ENCODE measurements around the gene RPS6KL1.

The RPS6KL1 gene

DNA sequence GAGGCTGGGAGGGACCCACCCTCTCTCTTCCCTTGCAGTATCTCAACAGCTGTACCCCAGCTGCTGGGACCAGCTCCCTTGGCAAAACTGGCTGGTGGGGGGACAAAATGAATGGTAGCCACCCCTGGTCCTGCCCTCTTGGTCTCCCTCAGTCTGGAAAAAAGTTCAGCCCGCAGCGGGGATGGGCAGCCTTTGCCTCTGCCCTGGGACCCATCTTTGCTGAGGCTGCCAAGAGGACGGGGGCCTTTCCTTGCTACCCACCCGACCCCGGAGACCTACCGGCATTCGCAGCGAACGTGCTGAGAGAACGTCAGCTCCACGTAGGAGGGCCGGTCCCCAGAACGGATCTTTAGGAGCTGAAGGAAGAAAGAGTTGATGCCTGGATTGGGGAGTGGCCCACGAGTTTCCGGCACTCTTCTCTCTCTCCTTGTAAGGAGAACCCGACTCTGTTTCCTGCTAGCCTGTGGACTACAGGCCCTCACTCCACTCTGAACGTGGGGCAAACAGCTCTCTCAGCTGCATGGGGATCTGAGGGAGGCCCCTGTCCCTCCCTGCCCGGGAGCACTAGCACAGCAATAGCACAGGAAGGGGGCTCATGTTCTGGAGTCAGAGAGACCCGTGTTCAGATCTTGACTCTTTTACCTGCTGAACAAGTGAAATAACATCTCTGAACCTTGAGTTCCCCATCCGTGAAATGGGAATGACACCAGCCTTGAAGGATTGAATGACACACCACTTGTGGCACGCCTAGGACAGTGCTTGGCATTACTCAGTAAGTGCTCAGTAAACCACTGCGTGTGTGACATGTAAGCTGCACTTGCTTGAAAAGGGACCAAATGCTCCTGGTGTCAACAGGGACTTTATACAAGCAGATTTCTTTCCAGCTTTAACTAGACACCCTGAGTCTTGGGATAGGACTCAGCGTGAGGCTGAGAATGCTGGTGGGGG lies 25.4 kb upstream of the RPS6KL1 start:
- DNase-seq, result peak in 1 of 2 experiments; percentile 14
- TF ChIP-seq POLR2A (IDR thresholded peaks at IDR 0.05; ENCODE audit: low read length) (no peak), GATA1 (IDR thresholded peaks at IDR 0.05; ENCODE audit: low read depth, low read length) (no peak)

DNA sequence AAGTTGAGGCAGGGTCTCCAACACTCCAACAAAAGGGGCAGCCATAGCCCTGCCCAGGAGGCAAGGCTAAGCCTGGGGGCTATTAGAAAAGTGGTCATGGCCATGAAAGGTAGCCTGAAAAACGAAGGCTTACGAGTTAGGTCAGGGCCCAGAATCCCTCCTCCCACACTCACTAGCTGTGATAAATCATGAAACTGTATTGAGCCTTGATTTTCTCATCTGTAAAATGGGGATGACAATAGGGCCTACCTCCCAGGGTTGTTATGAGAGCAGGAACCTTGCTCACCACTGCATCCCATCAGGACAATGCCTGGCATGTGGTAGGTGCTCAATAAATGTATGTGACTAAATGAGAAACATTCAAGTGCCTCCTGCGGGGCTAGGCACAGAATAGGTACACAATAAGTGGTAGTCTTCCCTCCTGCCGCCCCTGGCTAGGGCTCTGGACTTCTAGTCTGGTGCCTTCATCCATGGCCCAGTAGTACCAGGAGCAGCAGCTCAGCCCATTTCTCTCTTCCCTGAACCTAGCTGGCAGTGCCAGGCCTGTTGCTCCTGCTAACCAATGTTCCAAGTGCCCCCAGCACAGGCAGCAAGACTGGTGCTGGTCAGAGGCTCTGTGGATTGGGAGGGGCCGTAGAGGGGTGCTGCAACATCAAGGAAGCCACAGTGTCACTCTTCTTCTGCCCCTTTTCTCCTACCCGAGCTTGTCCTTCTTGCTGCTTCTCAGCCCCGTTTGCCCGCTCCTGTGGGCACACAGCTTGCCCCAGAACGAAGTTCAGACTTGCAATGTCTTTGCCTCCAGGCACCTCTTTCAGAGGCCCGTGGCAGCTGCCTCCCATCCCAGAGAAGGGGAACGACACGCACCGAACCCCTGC lies 24.5 kb upstream of the RPS6KL1 start:
- DNase-seq, result no peak
- TF ChIP-seq POLR2A (IDR thresholded peaks at IDR 0.05; ENCODE audit: low read length) (no peak), GATA1 (IDR thresholded peaks at IDR 0.05; ENCODE audit: low read depth, low read length) (no peak)

DNA sequence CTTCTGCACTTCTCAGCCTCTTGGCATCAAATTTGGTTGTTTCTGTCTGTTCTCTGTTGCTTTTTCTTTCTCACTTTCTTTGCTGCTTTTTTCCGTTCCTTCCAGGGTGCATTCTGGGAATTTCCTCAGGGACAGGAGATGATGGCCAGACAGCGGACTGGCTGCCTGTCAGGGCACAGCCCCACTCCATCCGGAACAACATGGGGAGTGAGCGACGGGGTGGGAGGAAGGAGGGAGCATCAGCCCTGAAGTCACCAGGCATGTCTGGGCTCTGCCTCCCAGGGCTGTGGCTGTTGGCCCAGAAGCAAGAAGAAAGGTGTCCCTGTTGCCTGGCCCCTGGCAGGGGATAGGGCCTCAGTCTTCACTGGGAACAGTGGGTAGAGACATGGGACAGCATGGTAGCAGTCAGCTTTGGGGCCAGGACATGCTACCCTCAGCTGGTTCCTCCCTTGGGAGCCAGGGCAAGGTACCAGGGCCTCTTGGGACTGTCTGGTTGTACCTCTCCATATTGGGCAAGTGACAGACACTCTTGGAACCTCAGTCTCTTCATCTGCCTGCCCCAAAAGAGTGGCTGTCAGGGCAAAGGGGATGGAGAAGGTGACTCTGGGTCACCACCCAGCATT lies 23.7 kb upstream of the RPS6KL1 start:
- DNase-seq, result no peak
- no peak for TF ChIP-seq GATA1 (IDR thresholded peaks at IDR 0.05; ENCODE audit: low read depth, low read length)
- no peak for TF ChIP-seq POLR2A (IDR thresholded peaks at IDR 0.05; ENCODE audit: low read length)

DNA sequence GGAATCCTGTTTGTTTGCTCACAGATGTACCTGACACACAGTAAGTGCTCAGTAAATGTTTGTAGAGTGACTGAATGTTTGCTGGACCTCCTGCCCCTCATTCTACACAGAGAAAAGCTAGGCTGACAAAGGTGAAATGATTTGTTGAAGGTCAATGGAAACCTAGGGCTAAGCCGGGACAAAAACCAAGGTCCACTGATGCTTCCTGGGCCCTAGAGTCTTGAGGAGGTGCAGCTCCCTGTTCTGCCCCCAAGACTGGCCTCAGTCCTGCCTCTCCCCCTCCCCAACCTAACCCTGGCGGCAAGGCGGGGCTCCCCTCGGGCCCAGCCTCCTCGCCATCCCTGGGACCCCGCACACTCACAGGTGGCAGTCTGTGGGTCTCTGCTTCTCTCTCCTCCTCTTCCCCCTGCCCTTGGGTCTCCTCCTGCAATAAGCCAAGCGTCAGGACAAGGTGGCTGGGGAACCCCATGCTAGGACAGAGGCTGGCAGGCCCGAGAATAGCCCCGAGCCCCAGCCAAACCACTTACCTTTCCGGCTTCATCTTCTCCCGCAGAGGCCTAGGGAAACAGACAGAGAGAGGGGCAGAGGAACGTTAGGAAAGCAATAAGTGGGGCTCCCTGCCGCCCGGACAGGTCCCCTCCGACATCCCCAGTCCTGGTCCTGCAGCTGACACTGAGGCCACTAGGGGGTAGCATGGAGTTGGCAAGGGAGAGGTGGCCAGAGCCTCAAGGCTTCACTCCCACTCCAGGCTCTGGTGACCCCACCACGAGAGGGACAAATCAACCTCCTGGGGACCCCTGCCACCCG lies 23.0 kb upstream of the RPS6KL1 start:
- peak; percentile 77 to 86 for DNase-seq

DNA sequence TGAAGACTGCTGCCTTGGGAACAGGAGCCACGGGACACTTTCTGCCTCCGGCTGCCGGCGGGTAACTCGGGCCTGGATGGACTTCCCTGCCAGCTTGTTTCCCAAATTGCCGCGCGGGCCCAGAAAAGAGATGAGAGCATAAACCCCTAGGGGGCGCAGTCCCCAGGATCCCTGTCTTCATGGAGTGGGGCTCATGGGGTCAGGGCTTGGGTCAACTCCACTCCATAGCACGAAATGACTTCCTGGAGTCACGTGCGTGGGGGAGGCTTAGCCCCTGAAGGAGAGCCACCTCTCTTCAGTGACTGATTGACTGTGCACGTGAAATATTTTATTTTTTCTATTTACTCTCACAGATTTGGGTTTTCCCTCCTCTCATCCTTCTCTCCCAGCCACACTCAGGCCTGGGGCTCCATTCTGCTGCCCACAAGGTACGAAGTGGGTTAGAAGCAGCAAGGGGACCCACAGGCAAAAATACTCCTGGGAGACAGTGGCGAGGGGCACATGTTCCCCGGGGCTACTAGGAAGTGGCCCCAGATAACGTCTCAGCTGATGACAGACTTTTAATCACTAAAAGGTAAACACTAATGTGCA lies 22.3 kb upstream of the RPS6KL1 start:
- peak; percentile 58 to 67 for DNase-seq
- no peak for TF ChIP-seq GATA1 (IDR thresholded peaks at IDR 0.05; ENCODE audit: low read depth, low read length)
- no peak for TF ChIP-seq POLR2A (IDR thresholded peaks at IDR 0.05; ENCODE audit: low read length)

More for the DNA sequence above, 23.0 kb upstream of the RPS6KL1 start:
- TF ChIP-seq GATA1 (IDR thresholded peaks at IDR 0.05; ENCODE audit: low read depth, low read length) (no peak), POLR2A (IDR thresholded peaks at IDR 0.05; ENCODE audit: low read length) (no peak)

DNA sequence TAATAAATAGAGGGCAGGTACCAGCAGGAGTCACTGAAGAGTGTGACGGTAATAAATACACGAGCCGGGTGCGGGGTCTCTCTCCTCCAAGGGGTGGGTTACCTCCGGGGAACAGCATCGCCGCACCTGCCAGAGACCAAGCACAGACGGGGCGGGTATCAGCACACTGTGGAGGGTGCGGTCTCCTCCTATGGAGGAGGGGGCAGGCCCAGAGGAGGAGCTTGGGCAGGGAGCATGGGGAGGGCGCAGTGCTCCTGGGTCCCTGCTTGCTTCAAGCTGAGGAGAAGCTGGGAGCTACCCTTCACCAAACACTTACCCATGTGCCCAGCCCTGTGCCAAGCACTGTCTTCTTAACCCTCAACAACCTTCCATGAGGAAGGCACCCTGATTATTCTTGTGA lies 19.5 kb upstream of the RPS6KL1 start:
- TF ChIP-seq POLR2A (IDR thresholded peaks at IDR 0.05; ENCODE audit: low read length), result no peak
- peak; percentile 41 to 46 for DNase-seq

DNA sequence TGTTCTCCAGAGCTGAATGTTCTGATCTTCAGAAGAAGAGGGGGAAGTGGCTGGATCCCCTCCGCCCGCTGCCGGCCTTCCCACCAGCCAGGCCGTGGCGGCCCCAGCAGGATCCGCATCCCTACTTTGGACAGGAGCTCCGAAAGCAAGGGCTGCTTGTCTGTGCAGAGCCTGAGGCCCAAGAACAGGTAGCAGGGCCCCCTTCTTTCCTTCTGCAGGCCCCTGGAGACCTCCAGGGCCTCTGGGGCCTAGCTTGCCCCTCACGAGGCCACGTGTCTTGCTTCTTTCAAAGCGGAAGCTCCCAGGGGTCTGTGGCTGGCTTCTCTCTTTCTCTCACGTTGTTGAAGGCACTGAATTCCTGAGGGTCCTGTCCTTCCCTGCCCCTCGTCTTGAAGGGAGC lies 19.1 kb upstream of the RPS6KL1 start:
- no peak for TF ChIP-seq GATA1 (IDR thresholded peaks at IDR 0.05; ENCODE audit: low read depth, low read length)
- TF ChIP-seq POLR2A (IDR thresholded peaks at IDR 0.05; ENCODE audit: low read length), result no peak
- peak in 1 of 2 experiments; percentile 47 for DNase-seq

DNA sequence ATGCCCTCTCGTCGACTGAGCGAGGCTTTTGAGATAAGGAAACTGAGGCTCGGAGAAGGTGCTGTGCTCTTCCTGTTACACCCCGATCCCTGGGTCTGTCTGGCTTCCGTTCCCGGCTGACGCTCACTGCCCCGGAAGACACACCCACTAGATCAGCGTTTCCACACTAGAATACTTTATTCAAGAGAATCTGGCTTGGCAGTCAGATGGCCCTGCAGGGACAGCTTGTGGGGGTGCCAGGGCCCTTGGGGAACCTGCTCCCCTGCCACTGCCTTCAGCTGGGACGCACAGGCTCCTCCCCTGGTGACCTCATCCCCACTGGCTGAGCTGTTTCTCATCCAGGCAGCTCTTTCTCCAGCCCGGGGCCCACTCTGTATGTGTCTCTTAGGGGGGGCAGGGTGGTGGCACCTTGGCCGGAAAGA lies 18.6 kb upstream of the RPS6KL1 start:
- peak; percentile 61 for TF ChIP-seq POLR2A (IDR thresholded peaks at IDR 0.05; ENCODE audit: low read length)
- TF ChIP-seq GATA1 (IDR thresholded peaks at IDR 0.05; ENCODE audit: low read depth, low read length), result no peak

DNA sequence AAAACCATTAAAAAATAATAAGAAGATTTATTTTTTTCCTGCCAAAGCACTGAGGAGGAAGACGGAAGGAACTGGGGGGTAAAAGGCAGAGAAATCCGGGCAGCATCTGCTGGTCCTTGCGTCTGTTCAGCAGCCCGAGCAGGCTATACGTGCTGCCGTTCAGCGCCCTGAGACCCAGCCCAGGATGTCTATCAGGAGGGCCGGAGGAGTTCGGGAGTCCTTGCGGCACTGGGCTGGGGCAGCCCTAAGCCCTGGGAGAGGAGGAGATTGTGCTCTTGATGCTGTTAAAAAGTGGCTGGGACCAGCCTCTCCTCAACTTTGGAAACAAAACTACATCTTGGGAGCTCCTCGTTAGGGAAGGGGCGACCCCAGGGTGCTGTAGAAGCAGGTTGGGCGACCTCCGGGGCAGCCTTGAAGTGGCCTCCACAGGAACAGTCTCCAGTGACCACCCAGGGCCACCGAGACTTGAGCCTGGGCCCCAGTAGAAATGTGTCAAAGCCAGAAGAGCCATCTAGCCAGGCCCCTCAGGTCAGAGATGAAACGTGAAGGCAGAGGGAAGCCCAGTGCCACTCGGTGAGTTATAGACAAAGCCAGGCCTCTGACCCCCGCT lies 18.0 kb upstream of the RPS6KL1 start:
- TF ChIP-seq GATA1 (IDR thresholded peaks at IDR 0.05; ENCODE audit: low read depth, low read length) (no peak), POLR2A (IDR thresholded peaks at IDR 0.05; ENCODE audit: low read length) (no peak)
- no peak for DNase-seq

More for the DNA sequence above, 18.6 kb upstream of the RPS6KL1 start:
- DNase-seq, result peak; percentile 80 to 87

DNA sequence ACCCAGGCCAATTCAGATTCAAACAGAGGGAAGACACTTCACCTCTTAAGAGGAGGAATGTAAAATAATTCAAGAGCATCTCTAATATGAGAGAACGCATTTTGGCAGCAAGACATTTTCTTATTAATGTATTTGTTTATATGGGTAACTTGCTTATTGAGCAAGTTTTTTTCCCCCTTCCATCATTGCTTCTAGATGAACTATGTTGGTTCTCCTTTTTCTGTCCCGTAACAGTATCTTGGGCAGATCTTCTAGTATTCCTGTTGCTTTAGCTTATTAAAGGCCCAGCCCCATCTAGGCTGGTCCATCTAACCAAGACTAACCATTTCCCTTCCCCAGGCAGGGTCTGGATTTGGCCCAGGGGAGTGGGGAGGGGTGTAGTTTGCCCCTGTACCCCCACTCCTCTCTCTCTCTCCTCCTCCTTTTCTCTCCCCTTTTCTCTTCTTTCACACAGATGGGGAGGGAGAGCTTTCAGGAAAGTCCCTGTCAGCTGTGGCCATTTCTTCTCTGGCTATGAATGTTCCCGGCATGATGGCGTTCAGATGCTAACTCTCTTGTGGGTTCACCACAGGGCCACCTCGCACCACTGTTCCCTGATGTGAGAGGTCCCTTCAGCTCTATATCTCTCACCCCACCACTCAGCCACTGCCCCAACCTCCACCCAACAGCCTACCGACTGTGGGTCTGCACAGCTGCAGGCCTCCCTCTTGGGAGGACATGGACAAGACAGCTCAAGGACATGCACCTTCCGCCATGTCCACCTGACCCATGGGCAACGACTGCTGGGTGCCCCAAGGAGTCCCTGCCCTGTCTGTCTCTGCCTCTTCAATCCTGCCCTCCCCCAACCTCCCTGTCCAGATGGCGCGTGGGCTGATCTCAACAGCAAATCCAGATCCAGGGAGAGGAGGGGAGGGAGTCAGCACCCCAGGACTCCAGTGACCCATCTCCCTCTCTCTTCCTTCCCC lies 15.8 kb upstream of the RPS6KL1 start:
- DNase-seq, result no peak
- TF ChIP-seq GATA1 (IDR thresholded peaks at IDR 0.05; ENCODE audit: low read depth, low read length) (no peak), POLR2A (IDR thresholded peaks at IDR 0.05; ENCODE audit: low read length) (no peak)

DNA sequence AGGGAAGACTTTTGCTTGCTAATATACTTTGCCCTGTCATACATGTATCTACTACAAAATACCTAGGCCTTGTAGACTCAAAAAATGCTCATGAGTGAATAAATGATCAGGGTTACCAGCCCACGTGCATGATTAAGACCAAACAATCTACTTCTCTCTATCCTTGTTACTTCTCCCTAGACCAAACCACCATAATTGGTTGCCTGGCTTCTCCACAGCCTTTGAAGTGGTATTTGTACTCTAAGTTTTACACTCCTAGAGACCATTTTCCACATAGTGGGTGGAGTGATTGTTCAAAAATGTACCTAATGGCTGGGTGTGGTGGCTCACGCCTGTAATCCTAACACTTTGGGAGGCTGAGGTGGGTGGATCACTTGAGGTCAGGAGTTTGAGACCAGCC lies 14.1 kb upstream of the RPS6KL1 start:
- no peak for DNase-seq
- TF ChIP-seq GATA1 (IDR thresholded peaks at IDR 0.05; ENCODE audit: low read depth, low read length), result no peak
- no peak for TF ChIP-seq POLR2A (IDR thresholded peaks at IDR 0.05; ENCODE audit: low read length)

All from erythroblast (primary cell).